ENCODE data around the gene ASAP3. TPM values are rescaled to one million over a fixed set of nuclear protein-coding genes. Genes with fewer than 3 reads are reported as not detected.

ASAP3 gene
- total RNA-seq, 1 donor from 2014 or later = 35.9 TPM

- Histone ChIP-seq H3K4me1 (peaks cover 28% of the 10 kb centered on the region), H3K27me3 (no peaks in the 10 kb centered on the region), H3K4me3 (no peak overlapping the region), H3K36me3 (peaks cover 4% of the 10 kb centered on the region), H3K9me3 (no peaks in the 10 kb centered on the region), H3K27ac (no peak overlapping the region)
- intact Hi-C loops (cut with DNase I) = no loop called here
- no peak for ATAC-seq
- DNase-seq = no peak
- TF ChIP-seq CTCF (IDR thresholded peaks at IDR 0.05) = no peak
Observed at GRCh38 chr1:23456226-23456625, 27.8 kb downstream of the ASAP3 start.

- Histone ChIP-seq H3K27ac (peak overlapping the region; percentile 61), H3K4me1 (peaks cover 37% of the 10 kb centered on the region)
Observed at GRCh38 chr1:23453455-23454000, 30.5 kb downstream of the ASAP3 start.

GRCh38 chr1:23452011-23452411, 32.0 kb downstream of the ASAP3 start:
- no peaks in the 10 kb centered on the region for H3K27me3 ChIP-seq
- peaks cover 35% of the 10 kb centered on the region for H3K4me1 ChIP-seq
- H3K4me3 ChIP-seq = no peak overlapping the region
- ATAC-seq = peak; percentile 92
- no peaks in the 10 kb centered on the region for H3K9me3 ChIP-seq
- no peak overlapping the region for H3K27ac ChIP-seq
- TF ChIP-seq CTCF (IDR thresholded peaks at IDR 0.05) = no peak
- peaks cover 13% of the 10 kb centered on the region for H3K36me3 ChIP-seq
- DNase-seq = peak; percentile 93
- intact Hi-C loops (cut with DNase I) = no loop called here

More at GRCh38 chr1:23453455-23454000, 30.5 kb downstream of the ASAP3 start:
- DNase-seq (no peak), ATAC-seq (peak; percentile 20)
- Histone ChIP-seq H3K4me3 (no peak overlapping the region), H3K27me3 (no peaks in the 10 kb centered on the region), H3K9me3 (no peaks in the 10 kb centered on the region), H3K36me3 (peaks cover 13% of the 10 kb centered on the region)
- TF ChIP-seq CTCF (IDR thresholded peaks at IDR 0.05) = no peak
- intact Hi-C loops (cut with DNase I) = no loop called here

- DNase-seq (no peak), ATAC-seq (no peak)
- no peak for TF ChIP-seq CTCF (IDR thresholded peaks at IDR 0.05)
- peaks cover 31% of the 10 kb centered on the region for H3K4me1 ChIP-seq
- no peak overlapping the region for H3K4me3 ChIP-seq
- intact Hi-C loops (cut with DNase I) = no loop called here
- no peaks in the 10 kb centered on the region for H3K27me3 ChIP-seq
- peaks cover 13% of the 10 kb centered on the region for H3K36me3 ChIP-seq
- H3K9me3 ChIP-seq = no peaks in the 10 kb centered on the region
- H3K27ac ChIP-seq = peak overlapping the region; percentile 70
Observed at GRCh38 chr1:23451441-23451840, 32.5 kb downstream of the ASAP3 start.

GRCh38 chr1:23450894-23451293, 33.1 kb downstream of the ASAP3 start:
- H3K27ac ChIP-seq = peak overlapping the region; percentile 70

More at GRCh38 chr1:23450894-23451293, 33.1 kb downstream of the ASAP3 start:
- intact Hi-C loops (cut with DNase I) = no loop called here
- no peaks in the 10 kb centered on the region for H3K27me3 ChIP-seq
- H3K36me3 ChIP-seq = peaks cover 13% of the 10 kb centered on the region
- H3K9me3 ChIP-seq = no peaks in the 10 kb centered on the region
- no peak for DNase-seq
- H3K4me3 ChIP-seq = no peak overlapping the region
- peaks cover 31% of the 10 kb centered on the region for H3K4me1 ChIP-seq
- TF ChIP-seq CTCF (IDR thresholded peaks at IDR 0.05) = no peak
- ATAC-seq = no peak
